Karpas-422 (cell line): ENCODE measurements around the gene HMX1. TPM values are rescaled to one million over a fixed set of nuclear protein-coding genes. Genes with fewer than 3 reads are reported as not detected.

ENCODE experiments used
- DNase-seq: peaks from one replicate; pipeline ENCODE4 v3.0.0-alpha.2; 2015
- H2AFZ ChIP-seq: fragments of 200-600 bp; sonication (generic); 2 replicates; pipeline ENCODE4 v1.6.1; 2014; ENCODE audit warnings: antibody characterized with exemption, low read length, mixed read lengths
- H3K27ac ChIP-seq: fragments of 200-600 bp; sonication (generic); 2 replicates; pipeline ENCODE4 v1.5.1; 2014; ENCODE audit warnings: mild to moderate bottlenecking, low read length, moderate library complexity
- H3K27me3 ChIP-seq: fragments of 200-600 bp; sonication (generic); 2 replicates; pipeline ENCODE4 v1.6.1; 2014; ENCODE audit warnings: low read length, mixed read lengths
- H3K36me3 ChIP-seq: fragments of 200-600 bp; sonication (generic); 2 replicates; pipeline ENCODE4 v1.6.1; 2014; ENCODE audit warnings: low read length, mixed read lengths; ENCODE audit not compliant: insufficient read depth
- H3K4me1 ChIP-seq: fragments of 200-600 bp; sonication (generic); 2 replicates; pipeline ENCODE4 v1.6.1; 2014; ENCODE audit warnings: mild to moderate bottlenecking, low read length, mixed read lengths
- H3K4me2 ChIP-seq: fragments of 200-600 bp; sonication (generic); 2 replicates; pipeline ENCODE4 v1.6.1; 2014; ENCODE audit warnings: low read length, low read depth, mild to moderate bottlenecking; ENCODE audit not compliant: poor library complexity, severe bottlenecking
- H3K4me3 ChIP-seq: fragments of 200-600 bp; sonication (generic); 2 replicates; pipeline ENCODE4 v1.5.1; 2014; ENCODE audit warnings: mild to moderate bottlenecking, antibody characterized with exemption, low read length, mixed read lengths
- H3K79me2 ChIP-seq: fragments of 200-600 bp; sonication (generic); 2 replicates; pipeline ENCODE4 v1.6.1; 2014; ENCODE audit warnings: mild to moderate bottlenecking, low read length, mixed read lengths
- H3K9ac ChIP-seq: fragments of 200-600 bp; sonication (generic); 2 replicates; pipeline ENCODE4 v1.6.0; 2014; ENCODE audit warnings: low read length
- H3K9me2 ChIP-seq: fragments of 200-600 bp; sonication (generic), shearing (Covaris generic); replicated peaks from 2 replicates; pipeline ENCODE4 v1.6.0; 2014; ENCODE audit warnings: mild to moderate bottlenecking, low read length, moderate library complexity; ENCODE audit not compliant: insufficient read depth
- H3K9me3 ChIP-seq: fragments of 300-700, 200-600 bp; sonication (generic); 2 replicates; pipeline ENCODE4 v1.6.1; 2014; ENCODE audit warnings: low read length, mixed read lengths
- H4K20me1 ChIP-seq: fragments of 200-600 bp; sonication (generic); 2 replicates; pipeline ENCODE4 v1.6.1; 2014; ENCODE audit warnings: mild to moderate bottlenecking, antibody characterized with exemption, low read length, low read depth; ENCODE audit not compliant: insufficient read depth
- total RNA-seq: library from RNA; depleted of rRNA; stranded (reverse); fragments of >200 nt; shearing (Covaris generic); gene quantifications from 2 replicates; pipeline ENCODE4 v1.2.3, GENCODE V29; 2014; ENCODE audit warnings: low replicate concordance

Gene HMX1
- total RNA-seq, 1 experiment from 2014 or later: not detected

GRCh38 chr4:8877780-8878040, 6.1 kb upstream of the HMX1 start:
- Histone ChIP-seq H3K4me3 (no peak overlapping the region), H3K79me2 (no peaks in the 10 kb centered on the region), H3K9ac (no peak overlapping the region), H3K4me2 (no peak overlapping the region), H3K4me1 (no peaks in the 10 kb centered on the region), H3K27me3 (no peaks in the 10 kb centered on the region), H3K27ac (no peak overlapping the region), H3K9me2 (no peaks in the 10 kb centered on the region), H3K36me3 (no peaks in the 10 kb centered on the region), H4K20me1 (no peaks in the 10 kb centered on the region), H3K9me3 (no peaks in the 10 kb centered on the region), H2AFZ (no peak overlapping the region)
- DNase-seq: no peak

GRCh38 chr4:8876982-8877779, 5.5 kb upstream of the HMX1 start:
- no peaks in the 10 kb centered on the region for H3K9me2 ChIP-seq

DNA sequence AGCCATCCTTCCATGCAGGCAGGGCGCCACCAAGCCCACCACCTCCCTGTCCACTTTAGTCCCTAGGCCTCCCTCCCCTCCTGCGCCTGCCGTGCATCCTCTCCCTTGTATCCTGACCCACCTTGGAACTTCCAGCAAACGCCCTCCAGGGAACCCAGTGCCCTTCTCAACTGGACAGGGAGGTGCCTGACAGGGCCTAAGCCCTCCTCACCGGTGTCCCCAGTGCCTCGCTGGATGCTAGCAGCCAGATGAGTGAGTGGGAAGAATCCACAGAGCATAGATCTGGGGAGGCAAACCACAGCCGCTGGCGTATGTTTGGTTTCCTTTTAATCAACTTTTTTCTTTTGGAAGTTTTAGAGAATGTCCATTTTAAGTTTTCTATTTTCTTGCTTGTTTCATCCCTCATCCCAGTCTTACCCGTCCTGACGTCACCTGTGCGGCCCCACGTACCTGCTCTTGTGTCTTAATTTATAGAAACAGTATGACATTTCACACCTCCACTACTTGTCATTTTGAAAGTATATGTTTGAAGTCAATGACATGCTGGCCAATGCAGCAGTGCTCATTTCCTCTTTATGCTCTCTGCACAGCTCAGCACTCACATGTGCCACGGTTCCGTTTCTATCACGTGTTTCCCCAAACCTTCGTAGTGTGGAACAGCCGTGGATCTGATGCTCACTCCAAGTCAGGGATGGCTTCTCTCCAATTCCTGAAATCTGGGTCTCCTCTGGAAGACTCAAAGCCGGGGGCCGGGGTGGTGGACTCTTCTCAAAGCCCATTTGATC, 3.4 kb upstream of the HMX1 start:
- no peaks in the 10 kb centered on the region for H3K79me2 ChIP-seq
- H2AFZ ChIP-seq: no peak overlapping the region
- H4K20me1 ChIP-seq: no peaks in the 10 kb centered on the region
- H3K36me3 ChIP-seq: no peaks in the 10 kb centered on the region
- DNase-seq: peak; percentile 43
- no peaks in the 10 kb centered on the region for H3K27me3 ChIP-seq
- H3K27ac ChIP-seq: no peak overlapping the region
- H3K4me2 ChIP-seq: no peak overlapping the region
- H3K4me1 ChIP-seq: no peaks in the 10 kb centered on the region
- no peak overlapping the region for H3K4me3 ChIP-seq
- H3K9me3 ChIP-seq: no peaks in the 10 kb centered on the region
- no peak overlapping the region for H3K9ac ChIP-seq
- no peaks in the 10 kb centered on the region for H3K9me2 ChIP-seq

More at GRCh38 chr4:8876982-8877779, 5.5 kb upstream of the HMX1 start:
- no peaks in the 10 kb centered on the region for H3K4me1 ChIP-seq
- H3K79me2 ChIP-seq: no peaks in the 10 kb centered on the region
- no peak for DNase-seq
- H3K27me3 ChIP-seq: no peaks in the 10 kb centered on the region
- H3K9ac ChIP-seq: no peak overlapping the region
- H3K4me2 ChIP-seq: no peak overlapping the region
- H3K27ac ChIP-seq: no peak overlapping the region
- H4K20me1 ChIP-seq: no peaks in the 10 kb centered on the region
- no peak overlapping the region for H2AFZ ChIP-seq
- H3K4me3 ChIP-seq: no peak overlapping the region
- no peaks in the 10 kb centered on the region for H3K36me3 ChIP-seq
- no peaks in the 10 kb centered on the region for H3K9me3 ChIP-seq

DNA sequence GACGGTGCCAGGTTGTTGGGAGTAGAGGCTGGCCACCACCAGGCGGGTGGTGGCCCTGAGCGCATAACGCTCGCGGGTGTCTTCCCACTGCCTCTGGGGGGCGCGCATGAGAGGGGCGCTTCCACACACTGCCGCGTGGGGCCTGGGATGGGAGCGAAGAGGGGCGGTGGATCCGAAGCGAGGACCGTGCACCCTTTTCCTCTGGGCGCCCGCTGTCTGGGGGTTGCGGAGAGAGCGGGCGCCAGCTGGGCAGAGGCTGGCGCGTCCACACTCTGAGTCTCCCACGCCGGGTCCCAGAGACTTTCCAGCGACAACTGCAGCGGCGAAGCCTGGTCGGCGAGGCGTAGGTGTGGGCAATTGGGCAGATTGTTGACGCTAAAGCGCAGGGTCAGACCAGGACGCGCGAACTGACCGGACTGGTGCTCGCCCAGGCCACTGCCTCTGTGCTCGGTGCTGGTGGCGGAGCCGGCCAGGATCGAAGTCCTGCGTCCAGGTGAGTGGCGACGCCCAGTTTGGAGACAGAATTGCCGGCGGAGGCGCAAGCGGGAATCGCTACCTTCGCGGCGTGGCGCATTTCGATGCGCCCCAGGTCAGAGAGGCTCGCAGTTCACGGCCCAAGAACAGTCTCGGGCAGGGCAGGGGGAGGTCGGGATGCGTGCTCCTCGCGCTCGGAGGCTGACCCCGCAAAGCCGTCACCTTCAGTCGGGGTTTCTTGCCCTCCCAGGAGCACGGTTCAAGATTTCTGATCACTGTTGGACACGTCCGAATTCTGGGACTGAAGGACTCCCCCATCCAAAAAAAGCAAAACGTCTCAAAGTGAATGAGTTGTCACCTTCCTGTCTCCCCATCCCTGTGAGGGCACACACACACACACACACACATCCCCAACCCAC, 2.6 kb upstream of the HMX1 start:
- H3K4me3 ChIP-seq: no peak overlapping the region
- no peaks in the 10 kb centered on the region for H3K36me3 ChIP-seq
- no peaks in the 10 kb centered on the region for H3K27me3 ChIP-seq
- no peaks in the 10 kb centered on the region for H3K9me2 ChIP-seq
- no peak overlapping the region for H3K4me2 ChIP-seq
- H3K79me2 ChIP-seq: no peaks in the 10 kb centered on the region
- no peak overlapping the region for H3K27ac ChIP-seq
- no peak overlapping the region for H2AFZ ChIP-seq
- no peak overlapping the region for H3K9ac ChIP-seq
- H4K20me1 ChIP-seq: no peaks in the 10 kb centered on the region
- no peak for DNase-seq
- H3K4me1 ChIP-seq: no peaks in the 10 kb centered on the region
- H3K9me3 ChIP-seq: no peaks in the 10 kb centered on the region

GRCh38 chr4:8872402-8873291, 1.0 kb upstream of the HMX1 start:
- Histone ChIP-seq H3K4me1 (no peaks in the 10 kb centered on the region), H2AFZ (no peak overlapping the region), H3K4me3 (no peak overlapping the region), H3K79me2 (no peaks in the 10 kb centered on the region), H3K4me2 (no peak overlapping the region), H3K27ac (no peak overlapping the region), H3K27me3 (no peaks in the 10 kb centered on the region), H3K36me3 (no peaks in the 10 kb centered on the region), H3K9me2 (no peaks in the 10 kb centered on the region), H3K9ac (no peak overlapping the region), H4K20me1 (no peaks in the 10 kb centered on the region), H3K9me3 (no peaks in the 10 kb centered on the region)
- DNase-seq: no peak

DNA sequence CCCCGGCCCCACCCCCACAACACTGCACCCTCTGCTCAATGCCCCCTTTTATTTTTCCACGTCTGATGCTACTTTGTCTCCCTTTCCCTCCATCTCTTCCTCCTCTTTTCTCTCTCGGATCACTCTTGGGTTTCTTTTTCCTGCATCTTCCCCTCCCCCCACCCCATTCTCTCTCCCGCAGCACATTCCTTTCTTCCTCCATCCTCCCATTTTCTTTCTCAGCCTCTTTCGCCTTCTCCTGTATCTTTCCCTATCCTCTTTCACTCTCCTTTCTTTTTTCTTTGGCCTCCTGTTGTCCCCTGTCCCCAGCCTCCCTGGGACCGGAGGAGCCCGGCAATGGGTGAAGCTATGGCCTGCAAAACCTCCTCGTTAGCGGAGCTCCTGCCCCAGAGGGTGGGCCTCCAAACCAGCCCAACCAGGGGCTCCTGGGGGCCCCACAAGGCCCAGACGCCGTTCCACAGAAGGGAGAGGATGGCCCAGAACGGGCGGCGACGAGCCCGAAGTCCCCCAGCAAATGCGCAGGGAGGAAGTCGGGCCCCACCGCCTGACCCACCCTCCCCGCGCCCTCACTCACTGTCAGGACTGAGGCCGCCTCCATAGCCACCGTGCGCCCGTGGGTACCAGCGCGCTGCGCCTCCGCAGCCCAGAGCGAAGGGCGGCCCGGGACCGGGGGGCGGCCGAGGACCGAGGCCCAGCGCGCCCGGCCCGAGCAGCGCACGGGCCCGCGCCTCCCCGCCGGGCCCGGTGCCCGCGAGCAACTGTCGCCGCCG, 807 bp downstream of the HMX1 start:
- Histone ChIP-seq H3K27me3 (no peaks in the 10 kb centered on the region), H3K79me2 (no peaks in the 10 kb centered on the region), H3K4me3 (no peak overlapping the region), H3K36me3 (no peaks in the 10 kb centered on the region), H3K9me2 (no peaks in the 10 kb centered on the region), H3K4me2 (no peak overlapping the region), H3K9ac (no peak overlapping the region), H3K4me1 (no peaks in the 10 kb centered on the region), H3K27ac (no peak overlapping the region), H4K20me1 (no peaks in the 10 kb centered on the region), H2AFZ (no peak overlapping the region), H3K9me3 (no peaks in the 10 kb centered on the region)
- no peak for DNase-seq

DNA sequence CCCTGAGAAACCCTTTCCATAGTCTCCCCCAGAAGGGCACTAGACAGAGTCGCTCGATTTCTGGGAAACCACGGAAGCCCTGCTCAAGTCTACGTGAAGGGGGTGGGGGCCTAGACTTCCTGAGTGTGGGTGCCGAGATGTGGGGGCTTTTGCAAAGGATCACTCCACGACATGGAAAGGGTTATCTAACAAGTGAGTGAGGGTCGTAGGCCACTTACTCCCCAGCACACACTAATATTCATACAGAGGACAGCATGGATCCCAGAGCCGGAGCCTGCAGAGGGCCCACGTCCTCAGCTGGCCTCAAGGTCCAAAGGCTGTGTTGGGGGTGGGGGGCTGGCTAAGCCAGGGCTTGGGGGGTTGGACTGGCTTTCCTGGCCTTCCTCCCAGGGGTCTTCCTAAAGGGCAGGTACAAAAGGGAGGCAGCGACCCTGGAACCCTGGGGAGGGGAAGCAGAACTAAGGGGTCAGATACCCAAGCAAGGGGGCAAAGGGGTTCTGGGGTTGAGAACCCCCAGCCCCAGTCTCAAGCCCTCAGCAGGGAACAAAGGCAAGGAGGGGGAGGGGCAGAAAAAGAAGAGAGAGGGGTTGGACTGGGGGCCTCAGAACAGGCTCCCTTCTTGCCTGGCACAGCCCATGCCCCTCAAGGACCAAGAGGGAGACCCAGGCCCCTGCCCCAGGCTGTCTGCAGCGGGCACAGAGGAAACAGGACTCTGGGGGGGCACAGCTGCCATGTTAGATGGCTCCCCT, 1.6 kb downstream of the HMX1 start:
- DNase-seq: no peak
- Histone ChIP-seq H3K9me2 (no peaks in the 10 kb centered on the region), H2AFZ (no peak overlapping the region), H4K20me1 (no peaks in the 10 kb centered on the region), H3K9ac (no peak overlapping the region), H3K36me3 (no peaks in the 10 kb centered on the region), H3K79me2 (no peaks in the 10 kb centered on the region), H3K4me2 (no peak overlapping the region), H3K27me3 (no peaks in the 10 kb centered on the region), H3K4me3 (no peak overlapping the region), H3K9me3 (no peaks in the 10 kb centered on the region), H3K4me1 (no peaks in the 10 kb centered on the region), H3K27ac (no peak overlapping the region)
